SK-N-SH (cell line): ENCODE results near the gene ATP8A2.

Experiments
- ELF1 ChIP-seq: IDR thresholded peaks from 2 replicates; pipeline ENCODE4 v1.4.0; 2012
- EP300 ChIP-seq, 2 experiments: IDR thresholded peaks; 2 replicates each; pipeline versions ENCODE4 v1.4.0 to v1.6.1; 2012; ENCODE audit warnings: borderline replicate concordance in 1 of 2, low read depth in 1 of 2, low read length in 1 of 2
- EZH2phosphoT487 ChIP-seq: fragments of 200-600 bp; sonication (generic); IDR thresholded peaks from 2 replicates; pipeline ENCODE4 v1.6.1; 2017; ENCODE audit warnings: low read depth, mixed run types, mild to moderate bottlenecking, antibody characterized with exemption, moderate library complexity, borderline replicate concordance
- JUND ChIP-seq: IDR thresholded peaks from 2 replicates; pipeline ENCODE4 v1.4.0; 2012
- POLR2AphosphoS5 ChIP-seq: IDR thresholded peaks from 2 replicates; pipeline ENCODE4 v1.6.1; 2012; ENCODE audit warnings: low read depth, low read length
- REST ChIP-seq: IDR thresholded peaks from 2 replicates; pipeline ENCODE4 v1.6.1; 2012; ENCODE audit warnings: mild to moderate bottlenecking, low read depth, low read length, moderate library complexity
- SIN3A ChIP-seq: IDR thresholded peaks from 2 replicates; pipeline ENCODE4 v1.6.1; 2012; ENCODE audit warnings: low read depth, mild to moderate bottlenecking, low read length, moderate library complexity, borderline replicate concordance
- SMC3 ChIP-seq: IDR thresholded peaks from 2 replicates; pipeline ENCODE4 v1.6.1; 2012; ENCODE audit warnings: low read depth, low read length, improper control_type of control experiment
- TAF1 ChIP-seq: IDR thresholded peaks from 2 replicates; pipeline ENCODE4 v1.6.1; 2012; ENCODE audit warnings: low read depth, mild to moderate bottlenecking, low read length, moderate library complexity, borderline replicate concordance
- YY1 ChIP-seq: IDR thresholded peaks from 2 replicates; pipeline ENCODE4 v1.4.0; 2012; ENCODE audit warnings: low read depth, mild to moderate bottlenecking
- TF ChIP-seq, protein P1 (sequence below): fragments of 200-600 bp; sonication (generic); IDR thresholded peaks from 2 replicates; pipeline ENCODE4 v1.6.1; 2017; ENCODE audit warnings: antibody characterized with exemption, mild to moderate bottlenecking, moderate library complexity

DNA sequence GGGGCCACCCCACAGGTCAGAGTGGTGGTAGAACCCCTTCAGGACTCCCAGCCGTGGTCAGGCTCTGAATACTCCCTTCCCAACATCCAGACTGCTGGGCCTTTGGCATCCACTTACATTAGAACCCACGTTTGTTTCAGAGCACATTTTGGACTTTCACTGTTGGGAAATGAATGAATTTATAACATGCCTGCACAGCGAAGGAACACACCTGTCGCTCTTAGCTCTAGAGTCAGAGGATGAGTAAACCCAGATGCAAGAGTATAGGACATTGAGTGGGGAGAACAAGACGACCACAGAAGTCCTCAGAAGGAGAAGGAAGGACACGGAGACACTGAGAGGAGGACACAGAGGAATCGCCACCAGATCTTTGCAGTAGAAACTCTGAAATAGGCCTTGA, 649.1 kb downstream of the ATP8A2 start:
- TF ChIP-seq, protein P1, sequence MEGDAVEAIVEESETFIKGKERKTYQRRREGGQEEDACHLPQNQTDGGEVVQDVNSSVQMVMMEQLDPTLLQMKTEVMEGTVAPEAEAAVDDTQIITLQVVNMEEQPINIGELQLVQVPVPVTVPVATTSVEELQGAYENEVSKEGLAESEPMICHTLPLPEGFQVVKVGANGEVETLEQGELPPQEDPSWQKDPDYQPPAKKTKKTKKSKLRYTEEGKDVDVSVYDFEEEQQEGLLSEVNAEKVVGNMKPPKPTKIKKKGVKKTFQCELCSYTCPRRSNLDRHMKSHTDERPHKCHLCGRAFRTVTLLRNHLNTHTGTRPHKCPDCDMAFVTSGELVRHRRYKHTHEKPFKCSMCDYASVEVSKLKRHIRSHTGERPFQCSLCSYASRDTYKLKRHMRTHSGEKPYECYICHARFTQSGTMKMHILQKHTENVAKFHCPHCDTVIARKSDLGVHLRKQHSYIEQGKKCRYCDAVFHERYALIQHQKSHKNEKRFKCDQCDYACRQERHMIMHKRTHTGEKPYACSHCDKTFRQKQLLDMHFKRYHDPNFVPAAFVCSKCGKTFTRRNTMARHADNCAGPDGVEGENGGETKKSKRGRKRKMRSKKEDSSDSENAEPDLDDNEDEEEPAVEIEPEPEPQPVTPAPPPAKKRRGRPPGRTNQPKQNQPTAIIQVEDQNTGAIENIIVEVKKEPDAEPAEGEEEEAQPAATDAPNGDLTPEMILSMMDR: no peak
- no peak for TF ChIP-seq TAF1
- no peak for TF ChIP-seq SIN3A
- no peak for TF ChIP-seq POLR2AphosphoS5
- TF ChIP-seq REST: no peak
- TF ChIP-seq EP300 (IDR thresholded peaks at IDR 0.05; ENCODE audit: borderline replicate concordance in 1 of 2, low read depth in 1 of 2, low read length in 1 of 2): no peak
- no peak for TF ChIP-seq JUND
- no peak for TF ChIP-seq EZH2phosphoT487
- TF ChIP-seq ELF1: no peak
- no peak for TF ChIP-seq YY1
- TF ChIP-seq SMC3: no peak
